Measurements from ENCODE around the gene SPATA4.

Gene SPATA4

DNA sequence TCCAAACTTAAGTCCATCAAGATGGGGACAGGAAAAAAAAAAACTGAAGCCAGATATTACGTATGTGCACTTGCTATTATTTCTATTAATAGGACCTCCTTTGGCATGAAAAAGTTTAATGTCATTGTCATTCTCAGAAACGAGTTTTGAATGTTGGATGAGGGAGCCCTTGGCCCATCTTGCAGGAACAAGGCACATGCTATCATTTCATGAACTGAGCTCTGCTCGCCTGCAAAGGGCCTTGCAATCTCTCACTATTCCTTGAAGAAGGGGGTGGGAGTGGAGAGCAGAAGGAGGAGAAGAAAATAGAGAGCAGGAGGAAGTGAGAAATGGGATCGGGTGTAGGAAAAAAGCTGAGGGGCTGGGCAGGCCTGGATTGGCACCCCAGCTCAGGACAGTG is 34.3 kb upstream of the SPATA4 start:
- TF ChIP-seq EGR1 (IDR thresholded peaks at IDR 0.05) (no peak), RAD21 (IDR thresholded peaks at IDR 0.05; ENCODE audit: low read depth) (no peak), TEAD4 (IDR thresholded peaks at IDR 0.05) (no peak), FOXM1 (IDR thresholded peaks at IDR 0.05; ENCODE audit: borderline replicate concordance, low read depth) (no peak), TCF12 (IDR thresholded peaks at IDR 0.05; ENCODE audit: low read depth) (no peak), TAF1 (IDR thresholded peaks at IDR 0.05; ENCODE audit: low read depth) (no peak)
- TF ChIP-seq, protein P1, sequence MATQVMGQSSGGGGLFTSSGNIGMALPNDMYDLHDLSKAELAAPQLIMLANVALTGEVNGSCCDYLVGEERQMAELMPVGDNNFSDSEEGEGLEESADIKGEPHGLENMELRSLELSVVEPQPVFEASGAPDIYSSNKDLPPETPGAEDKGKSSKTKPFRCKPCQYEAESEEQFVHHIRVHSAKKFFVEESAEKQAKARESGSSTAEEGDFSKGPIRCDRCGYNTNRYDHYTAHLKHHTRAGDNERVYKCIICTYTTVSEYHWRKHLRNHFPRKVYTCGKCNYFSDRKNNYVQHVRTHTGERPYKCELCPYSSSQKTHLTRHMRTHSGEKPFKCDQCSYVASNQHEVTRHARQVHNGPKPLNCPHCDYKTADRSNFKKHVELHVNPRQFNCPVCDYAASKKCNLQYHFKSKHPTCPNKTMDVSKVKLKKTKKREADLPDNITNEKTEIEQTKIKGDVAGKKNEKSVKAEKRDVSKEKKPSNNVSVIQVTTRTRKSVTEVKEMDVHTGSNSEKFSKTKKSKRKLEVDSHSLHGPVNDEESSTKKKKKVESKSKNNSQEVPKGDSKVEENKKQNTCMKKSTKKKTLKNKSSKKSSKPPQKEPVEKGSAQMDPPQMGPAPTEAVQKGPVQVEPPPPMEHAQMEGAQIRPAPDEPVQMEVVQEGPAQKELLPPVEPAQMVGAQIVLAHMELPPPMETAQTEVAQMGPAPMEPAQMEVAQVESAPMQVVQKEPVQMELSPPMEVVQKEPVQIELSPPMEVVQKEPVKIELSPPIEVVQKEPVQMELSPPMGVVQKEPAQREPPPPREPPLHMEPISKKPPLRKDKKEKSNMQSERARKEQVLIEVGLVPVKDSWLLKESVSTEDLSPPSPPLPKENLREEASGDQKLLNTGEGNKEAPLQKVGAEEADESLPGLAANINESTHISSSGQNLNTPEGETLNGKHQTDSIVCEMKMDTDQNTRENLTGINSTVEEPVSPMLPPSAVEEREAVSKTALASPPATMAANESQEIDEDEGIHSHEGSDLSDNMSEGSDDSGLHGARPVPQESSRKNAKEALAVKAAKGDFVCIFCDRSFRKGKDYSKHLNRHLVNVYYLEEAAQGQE (IDR thresholded peaks at IDR 0.05; ENCODE audit: low read depth) = no peak

DNA sequence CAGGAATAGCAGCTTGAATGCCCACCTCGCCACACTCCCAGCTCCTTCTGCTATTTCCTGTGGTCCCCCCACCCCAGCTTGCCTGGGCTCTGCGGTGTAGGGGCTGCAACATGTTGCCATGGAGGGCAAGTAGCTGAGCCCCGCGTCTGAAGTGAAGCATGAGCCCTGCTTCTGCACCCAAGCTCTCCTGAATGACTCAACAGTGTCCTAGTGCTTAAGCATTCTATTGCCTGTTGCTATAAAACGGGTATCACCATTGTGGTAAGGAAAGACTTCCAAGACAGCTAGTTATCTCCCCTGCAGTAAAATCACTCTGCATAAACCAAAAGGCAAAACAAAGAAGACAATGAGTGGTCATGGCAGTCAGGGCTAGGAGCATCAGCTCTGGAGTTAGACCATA is 31.4 kb upstream of the SPATA4 start:
- TF ChIP-seq, protein P1 (IDR thresholded peaks at IDR 0.05; ENCODE audit: low read depth) = no peak
- TF ChIP-seq CEBPB (IDR thresholded peaks at IDR 0.05) (no peak), ZBTB7A (IDR thresholded peaks at IDR 0.05; ENCODE audit: low read depth) (no peak), FOXM1 (IDR thresholded peaks at IDR 0.05; ENCODE audit: borderline replicate concordance, low read depth) (no peak), TAF1 (IDR thresholded peaks at IDR 0.05; ENCODE audit: low read depth) (no peak), TCF12 (IDR thresholded peaks at IDR 0.05; ENCODE audit: low read depth) (no peak), NFIC (IDR thresholded peaks at IDR 0.05) (no peak), CREB1 (IDR thresholded peaks at IDR 0.05; ENCODE audit: low read depth) (no peak), EGR1 (IDR thresholded peaks at IDR 0.05) (no peak), TEAD4 (IDR thresholded peaks at IDR 0.05) (no peak), EP300 (IDR thresholded peaks at IDR 0.05; ENCODE audit: borderline replicate concordance) (no peak)
- TF ChIP-seq, protein P2, sequence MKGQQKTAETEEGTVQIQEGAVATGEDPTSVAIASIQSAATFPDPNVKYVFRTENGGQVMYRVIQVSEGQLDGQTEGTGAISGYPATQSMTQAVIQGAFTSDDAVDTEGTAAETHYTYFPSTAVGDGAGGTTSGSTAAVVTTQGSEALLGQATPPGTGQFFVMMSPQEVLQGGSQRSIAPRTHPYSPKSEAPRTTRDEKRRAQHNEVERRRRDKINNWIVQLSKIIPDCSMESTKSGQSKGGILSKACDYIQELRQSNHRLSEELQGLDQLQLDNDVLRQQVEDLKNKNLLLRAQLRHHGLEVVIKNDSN (IDR thresholded peaks at IDR 0.05) = no peak
- TF ChIP-seq, protein P3, sequence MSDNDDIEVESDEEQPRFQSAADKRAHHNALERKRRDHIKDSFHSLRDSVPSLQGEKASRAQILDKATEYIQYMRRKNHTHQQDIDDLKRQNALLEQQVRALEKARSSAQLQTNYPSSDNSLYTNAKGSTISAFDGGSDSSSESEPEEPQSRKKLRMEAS (IDR thresholded peaks at IDR 0.05) = no peak

DNA sequence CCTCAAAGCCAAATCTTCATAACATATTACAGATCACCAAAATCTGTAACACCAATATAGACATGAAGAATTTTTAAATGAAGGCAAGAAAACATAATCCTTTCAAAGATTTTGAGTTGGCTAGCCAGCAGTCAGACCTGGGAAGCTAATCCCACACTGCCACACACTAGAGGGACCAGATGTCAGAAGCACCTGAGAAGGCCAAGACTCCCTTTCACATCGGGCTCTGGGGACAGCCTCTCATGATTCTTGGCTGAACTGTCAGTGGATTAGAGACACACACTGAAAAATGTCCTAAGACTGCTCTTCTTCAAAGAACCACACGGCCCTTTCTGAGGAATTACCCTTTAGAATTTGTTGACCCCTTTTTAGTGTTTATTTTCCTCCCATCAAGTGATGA is 28.2 kb upstream of the SPATA4 start:
- no peak for TF ChIP-seq CREB1 (IDR thresholded peaks at IDR 0.05; ENCODE audit: low read depth)
- no peak for TF ChIP-seq CEBPB (IDR thresholded peaks at IDR 0.05)
- no peak for TF ChIP-seq FOXM1 (IDR thresholded peaks at IDR 0.05; ENCODE audit: borderline replicate concordance, low read depth)
- TF ChIP-seq ZBTB7A (IDR thresholded peaks at IDR 0.05; ENCODE audit: low read depth) = no peak
- TF ChIP-seq, protein P1 (IDR thresholded peaks at IDR 0.05; ENCODE audit: low read depth) = no peak
- TF ChIP-seq, protein P3 (IDR thresholded peaks at IDR 0.05) = no peak
- TF ChIP-seq EGR1 (IDR thresholded peaks at IDR 0.05) = no peak
- no peak for TF ChIP-seq YY1 (IDR thresholded peaks at IDR 0.05; ENCODE audit: low read depth)

DNA sequence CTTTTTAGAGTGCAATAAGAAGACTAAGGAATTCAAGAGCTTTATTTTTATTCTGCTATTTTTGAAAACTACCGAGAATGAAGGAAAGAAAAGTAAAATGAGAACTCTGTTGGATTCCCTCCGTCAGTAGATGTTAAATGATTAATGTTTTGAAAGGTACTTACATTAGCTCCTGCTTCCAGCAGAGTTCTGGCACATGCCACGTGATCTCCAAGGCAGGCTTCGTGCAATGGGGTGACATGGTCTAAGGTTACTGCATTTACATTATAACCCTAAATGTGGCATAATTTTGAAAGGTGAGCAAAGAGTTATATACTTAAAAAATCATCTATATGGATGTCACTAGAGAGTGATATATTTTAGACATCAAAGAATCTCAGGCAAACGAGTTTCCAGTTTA is 26.8 kb upstream of the SPATA4 start:
- no peak for TF ChIP-seq FOXM1 (IDR thresholded peaks at IDR 0.05; ENCODE audit: borderline replicate concordance, low read depth)
- TF ChIP-seq, protein P2 (IDR thresholded peaks at IDR 0.05) = peak; percentile 61

DNA sequence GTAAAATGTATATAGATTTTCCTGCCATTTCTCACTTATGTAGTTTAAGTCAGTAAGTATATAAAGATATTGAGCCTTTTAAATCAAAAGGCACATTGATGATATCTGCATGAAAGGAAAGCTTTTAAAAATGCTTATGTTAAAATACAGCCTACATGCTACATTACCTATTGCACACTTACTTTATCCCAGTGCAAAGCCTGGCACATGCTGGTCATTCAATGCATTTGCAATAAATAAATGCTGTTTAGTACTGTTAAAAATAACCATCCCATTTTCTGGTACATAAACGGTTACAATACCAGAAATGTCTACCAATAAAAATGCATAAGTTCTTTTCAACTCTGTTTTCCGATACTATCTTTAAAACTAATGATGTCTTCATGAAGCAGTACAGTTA is 22.1 kb upstream of the SPATA4 start:
- TF ChIP-seq TEAD4 (IDR thresholded peaks at IDR 0.05) = no peak
- TF ChIP-seq CREB1 (IDR thresholded peaks at IDR 0.05; ENCODE audit: low read depth) = no peak
- TF ChIP-seq, protein P1 (IDR thresholded peaks at IDR 0.05; ENCODE audit: low read depth) = no peak
- no peak for TF ChIP-seq RAD21 (IDR thresholded peaks at IDR 0.05; ENCODE audit: low read depth)
- TF ChIP-seq, protein P3 (IDR thresholded peaks at IDR 0.05) = no peak
- TF ChIP-seq TCF12 (IDR thresholded peaks at IDR 0.05; ENCODE audit: low read depth) = no peak
- TF ChIP-seq NFIC (IDR thresholded peaks at IDR 0.05) = no peak
- TF ChIP-seq CEBPB (IDR thresholded peaks at IDR 0.05) = no peak
- TF ChIP-seq YY1 (IDR thresholded peaks at IDR 0.05; ENCODE audit: low read depth) = no peak
- TF ChIP-seq, protein P2 (IDR thresholded peaks at IDR 0.05) = no peak
